HG03558 (cell line): ENCODE data around the gene NTM.
A peak's percentile ranks its signal among the peaks of the same experiment; 100 is the strongest.
"Not testable (repeated sequence)": the region's sequence is repeated elsewhere in the genome, so short reads cannot be mapped to it uniquely, and the experiment has no call there.

ENCODE experiments used
- ATAC-seq: cut with Tn5 transposase; IDR thresholded peaks from one replicate; pipeline ENCODE4 v1.9.1; 2021; ENCODE audit warnings: moderate number of reproducible peaks; ENCODE audit not compliant: unreplicated experiment; ENCODE audit errors: extremely low read depth

The NTM gene

DNA sequence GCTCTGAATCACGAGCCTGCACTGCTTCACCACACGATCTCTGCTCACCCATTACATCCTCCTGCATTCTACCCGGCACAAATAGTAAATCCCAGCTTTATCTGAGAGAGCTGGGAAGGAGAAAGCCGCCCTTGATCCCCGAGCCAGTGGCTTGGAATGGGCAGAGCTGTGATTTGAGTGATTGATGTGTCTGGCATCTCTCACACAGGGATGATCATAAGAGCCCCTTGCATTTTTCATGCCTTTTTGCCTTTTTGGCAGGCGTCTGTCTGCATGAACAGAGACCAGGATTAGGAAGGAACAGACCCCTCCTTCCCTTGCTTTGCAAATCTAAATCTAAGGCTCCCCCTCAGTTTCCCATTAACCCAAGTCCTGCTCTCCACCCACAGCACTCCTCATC, 945.3 kb downstream of the NTM start:
- no peak for ATAC-seq

DNA sequence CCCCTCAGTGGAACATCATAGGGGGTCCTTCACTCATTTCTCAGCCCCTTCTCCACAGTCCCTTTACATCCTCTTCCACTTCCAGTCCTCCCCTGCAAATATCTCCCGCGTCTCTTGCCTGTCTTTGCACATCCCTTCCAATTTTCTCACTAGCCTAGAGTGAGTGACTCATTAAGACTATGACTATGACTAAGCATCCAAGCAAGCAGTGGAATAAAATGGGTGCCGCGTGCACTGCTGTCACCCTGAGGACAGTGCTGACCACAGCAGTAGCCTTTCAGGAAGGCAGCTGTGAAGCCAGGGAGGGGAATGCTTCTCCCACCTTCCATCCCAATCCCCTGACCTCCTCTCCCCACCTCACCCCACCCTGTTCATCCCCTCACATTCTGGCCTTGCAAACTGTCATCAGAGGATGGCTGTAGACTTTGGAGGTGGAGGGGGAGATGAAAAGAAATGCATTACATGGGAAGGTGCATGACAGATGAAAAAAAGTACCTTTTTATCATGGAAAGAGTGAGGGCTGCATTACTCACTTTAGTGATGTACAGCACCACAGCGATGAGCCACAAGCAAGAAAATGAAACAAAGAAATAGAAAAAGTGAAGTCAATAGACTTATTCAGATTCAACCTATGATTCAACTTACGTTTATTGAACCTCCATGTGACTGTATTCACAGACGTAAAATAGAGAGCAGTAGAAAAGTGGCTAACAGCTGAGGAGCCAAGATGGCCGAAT, 948.2 kb downstream of the NTM start:
- no peak for ATAC-seq

DNA sequence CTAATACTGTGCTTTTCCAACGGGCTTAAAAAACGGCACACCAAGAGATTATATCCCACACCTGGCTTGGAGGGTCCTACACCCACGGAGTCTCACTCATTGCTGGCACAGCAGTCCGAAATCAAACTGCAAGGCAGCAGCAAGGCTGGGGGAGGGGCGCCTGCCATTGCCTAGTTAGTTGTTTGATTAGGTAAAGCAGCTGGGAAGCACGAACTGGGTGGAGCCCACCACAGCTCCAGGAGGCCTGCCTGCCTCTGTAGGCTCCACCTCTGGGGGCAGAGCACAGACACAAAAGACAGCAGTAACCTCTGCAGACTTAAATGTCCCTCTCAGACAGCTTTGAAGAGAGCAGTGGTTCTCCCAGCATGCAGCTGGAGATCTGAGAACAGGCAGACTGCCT, 949.0 kb downstream of the NTM start:
- not testable (repeated sequence) for ATAC-seq

DNA sequence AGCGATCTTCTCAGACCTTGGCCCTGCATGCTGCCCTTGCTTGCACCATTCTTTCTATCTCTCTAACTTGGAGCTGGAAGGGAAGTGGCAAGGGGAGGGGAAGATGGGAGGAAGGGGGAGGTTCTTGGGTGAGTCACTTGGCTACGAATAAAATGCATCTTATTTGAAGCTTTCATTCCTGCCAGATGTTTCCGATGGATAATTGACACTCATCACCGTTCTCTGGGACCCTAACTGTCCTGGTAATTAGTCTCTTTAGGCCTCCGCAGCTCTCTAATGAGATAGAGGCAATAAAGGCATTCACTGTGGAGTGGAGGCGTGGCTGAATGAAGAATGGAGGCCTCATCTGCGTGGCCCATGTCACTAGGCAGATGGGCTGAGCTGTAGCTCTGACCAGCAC, 960.1 kb downstream of the NTM start:
- ATAC-seq, result no peak

DNA sequence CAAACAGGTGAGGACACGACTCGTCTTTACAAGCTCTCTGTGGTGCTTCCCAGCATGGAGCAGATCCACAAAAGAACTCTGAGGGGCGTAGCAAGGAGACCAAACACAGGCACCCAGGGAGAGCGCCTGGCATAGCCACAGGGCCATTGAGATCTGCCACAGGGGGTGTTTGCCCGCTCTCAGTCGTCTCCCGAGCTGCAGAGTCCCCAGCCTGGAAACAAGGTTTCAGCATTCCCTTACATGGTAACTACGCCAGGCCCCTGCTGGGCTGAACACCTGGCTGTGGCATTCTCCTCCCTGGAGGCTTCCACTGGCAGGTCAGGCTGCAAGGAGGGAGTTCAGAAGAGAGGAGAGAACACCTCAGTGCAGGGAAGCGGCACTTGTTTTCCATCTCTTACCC, 962.1 kb downstream of the NTM start:
- ATAC-seq, result no peak

DNA sequence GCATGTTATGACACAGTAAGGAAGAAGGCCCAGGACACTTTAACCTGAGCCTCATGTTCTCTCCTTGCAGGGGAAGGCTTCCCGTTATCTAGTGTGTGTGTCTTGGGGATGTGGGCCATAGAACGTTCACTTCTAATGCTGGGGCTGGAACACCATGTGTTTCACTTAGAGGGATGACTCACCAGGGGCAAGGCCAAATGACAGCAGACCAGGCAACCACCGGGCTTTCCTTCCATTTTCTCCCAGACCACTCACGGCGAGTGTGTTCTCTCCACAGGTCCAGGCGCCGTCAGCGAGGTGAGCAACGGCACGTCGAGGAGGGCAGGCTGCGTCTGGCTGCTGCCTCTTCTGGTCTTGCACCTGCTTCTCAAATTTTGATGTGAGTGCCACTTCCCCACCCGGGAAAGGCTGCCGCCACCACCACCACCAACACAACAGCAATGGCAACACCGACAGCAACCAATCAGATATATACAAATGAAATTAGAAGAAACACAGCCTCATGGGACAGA, 964.4 kb downstream of the NTM start:
- no peak for ATAC-seq

DNA sequence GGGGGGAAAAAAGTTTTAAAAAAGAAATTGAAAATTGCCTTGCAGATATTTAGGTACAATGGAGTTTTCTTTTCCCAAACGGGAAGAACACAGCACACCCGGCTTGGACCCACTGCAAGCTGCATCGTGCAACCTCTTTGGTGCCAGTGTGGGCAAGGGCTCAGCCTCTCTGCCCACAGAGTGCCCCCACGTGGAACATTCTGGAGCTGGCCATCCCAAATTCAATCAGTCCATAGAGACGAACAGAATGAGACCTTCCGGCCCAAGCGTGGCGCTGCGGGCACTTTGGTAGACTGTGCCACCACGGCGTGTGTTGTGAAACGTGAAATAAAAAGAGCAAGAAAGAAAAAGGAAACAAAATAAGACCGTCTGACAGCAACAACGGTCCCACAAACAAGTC, 964.9 kb downstream of the NTM start:
- ATAC-seq, result no peak

DNA sequence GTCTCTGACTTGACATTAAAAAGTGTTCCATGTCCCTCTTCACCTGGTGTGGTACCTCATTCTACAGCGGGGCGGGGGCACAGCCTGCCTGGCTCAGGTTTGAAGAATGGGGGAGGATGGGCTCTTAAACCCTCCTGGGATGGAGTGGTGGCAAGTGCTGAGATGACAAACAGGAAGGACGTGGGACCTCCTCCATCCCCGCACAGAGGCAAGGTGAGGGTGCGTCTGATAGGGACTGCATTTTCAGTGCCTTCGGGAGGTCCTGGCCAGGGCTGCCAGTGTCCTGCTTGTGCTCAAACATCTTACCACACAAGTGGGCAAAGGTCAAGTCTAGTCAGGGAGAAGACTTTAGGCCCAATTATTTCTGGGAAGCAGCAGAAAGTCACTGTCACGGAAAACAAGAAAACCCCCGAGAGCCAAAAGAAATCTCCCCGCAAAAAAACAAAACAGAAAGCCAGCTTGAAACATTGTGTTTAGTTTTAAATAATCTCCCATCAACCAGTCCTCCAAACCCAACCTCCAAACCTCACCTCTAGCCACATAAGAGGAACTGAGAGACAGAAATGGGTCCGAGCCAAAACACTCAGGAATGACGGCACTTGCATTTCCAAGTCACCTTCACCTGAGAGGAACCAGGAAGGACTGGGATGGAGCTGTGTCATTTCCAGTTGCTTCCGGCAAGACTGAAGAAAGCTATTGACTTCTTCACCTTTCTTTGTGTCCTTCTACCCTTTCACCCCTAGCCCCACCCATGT, 966.5 kb downstream of the NTM start:
- no peak for ATAC-seq

DNA sequence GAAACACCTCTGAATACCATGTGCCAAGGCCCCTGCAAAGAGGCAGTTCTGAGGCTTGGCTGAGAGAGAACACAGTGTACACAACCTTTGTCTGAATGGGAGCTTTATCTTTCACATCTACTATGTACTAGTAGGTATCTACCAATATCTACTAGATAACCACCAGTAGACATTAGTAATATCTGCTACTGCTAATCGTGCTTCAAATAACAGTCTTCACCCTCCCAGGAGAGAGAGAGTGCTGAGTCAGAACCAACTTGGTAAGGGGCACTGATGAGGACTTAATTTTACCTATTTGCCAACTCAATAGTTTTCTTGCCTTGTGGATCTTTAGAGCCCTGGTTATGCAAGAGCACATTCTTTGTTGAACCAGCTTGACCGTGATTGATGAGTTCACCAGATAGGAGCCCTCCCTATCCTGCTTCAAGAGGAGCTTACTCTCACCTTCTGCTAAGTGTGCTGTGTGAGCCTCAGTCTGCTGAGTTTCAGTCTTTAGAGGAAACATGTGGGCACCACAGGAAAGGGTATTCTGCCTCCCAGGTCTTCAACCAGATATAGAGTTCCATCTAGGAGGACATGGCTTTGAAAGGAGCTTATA, 967.5 kb downstream of the NTM start:
- no peak for ATAC-seq

DNA sequence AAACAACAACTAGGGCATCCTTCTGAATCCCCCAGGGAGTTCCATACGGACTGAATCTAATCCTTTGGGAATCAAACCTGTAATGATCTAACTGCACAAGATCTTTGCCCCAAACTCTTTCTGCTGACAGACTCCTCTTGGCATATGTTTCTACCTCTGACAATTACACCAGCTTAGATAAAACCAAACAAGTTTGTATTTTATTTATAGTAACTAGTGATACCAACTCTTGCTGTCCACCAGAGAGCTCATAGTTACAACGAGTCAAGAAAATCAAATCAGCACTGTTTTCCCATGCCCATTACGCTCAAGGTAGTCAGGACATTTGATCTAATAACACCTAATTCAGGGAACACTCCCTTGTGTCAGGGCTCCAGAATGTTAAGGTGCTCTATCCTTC, 972.0 kb downstream of the NTM start:
- ATAC-seq, result no peak

DNA sequence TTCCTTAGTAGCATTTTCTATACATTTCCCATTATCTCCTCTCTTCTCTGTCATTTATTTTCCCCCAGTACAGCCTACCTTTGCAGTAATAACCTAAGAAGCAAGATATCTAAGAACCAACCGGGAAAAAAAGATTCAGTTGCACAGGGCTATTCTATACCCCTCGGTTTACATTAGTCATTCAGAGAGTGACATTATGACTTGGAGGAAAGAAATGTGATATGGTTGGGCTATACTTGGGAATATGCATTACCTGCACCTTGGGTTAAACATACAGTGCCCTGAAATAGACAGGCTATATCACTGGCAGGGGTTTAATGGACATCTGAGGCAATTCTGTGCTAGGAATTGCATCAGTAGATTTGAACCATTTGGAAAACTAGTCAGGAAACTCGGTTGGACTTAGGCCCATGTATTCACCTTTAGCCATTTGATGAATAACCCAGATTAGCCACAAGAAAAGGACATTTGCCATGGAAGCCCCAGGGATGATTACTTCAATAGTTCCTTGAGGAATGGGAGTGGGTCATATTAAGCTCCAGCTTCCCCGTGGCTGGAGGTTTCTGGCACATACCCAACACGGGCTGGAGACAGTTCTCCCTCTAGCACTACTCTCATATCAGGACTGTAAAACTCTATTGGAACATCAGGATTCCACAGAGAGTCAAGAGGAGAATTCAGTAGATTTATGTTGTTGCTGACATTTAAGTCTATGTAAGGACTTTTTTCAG, 973.2 kb downstream of the NTM start:
- ATAC-seq, result peak; percentile 53

DNA sequence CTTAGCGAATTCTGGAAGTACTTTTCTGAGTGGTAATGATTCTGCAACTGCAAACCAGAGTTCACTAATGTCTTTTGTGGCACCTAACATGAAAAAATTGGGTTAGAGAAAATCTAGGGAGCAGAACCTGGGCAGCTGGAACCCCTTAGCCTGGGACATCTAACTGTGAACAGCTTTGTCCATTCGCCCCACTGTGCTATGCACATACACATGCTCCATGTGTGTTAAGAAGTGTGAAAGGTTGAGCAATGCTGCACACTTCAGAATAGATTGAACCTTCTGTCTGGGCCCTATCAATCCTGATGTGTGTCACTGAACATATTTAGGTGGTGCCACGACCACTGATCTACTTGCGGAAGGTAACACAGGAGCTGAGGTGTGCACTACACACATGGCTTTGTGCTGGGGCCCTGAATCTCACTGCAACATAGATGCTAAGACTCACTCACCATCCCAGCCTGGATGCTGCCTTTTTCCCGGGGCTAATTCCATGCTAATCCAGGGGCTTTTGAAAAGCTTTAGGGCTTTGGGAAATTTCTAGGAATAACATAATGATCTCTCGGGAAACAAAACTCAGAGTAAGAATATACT, 976.2 kb downstream of the NTM start:
- no peak for ATAC-seq

DNA sequence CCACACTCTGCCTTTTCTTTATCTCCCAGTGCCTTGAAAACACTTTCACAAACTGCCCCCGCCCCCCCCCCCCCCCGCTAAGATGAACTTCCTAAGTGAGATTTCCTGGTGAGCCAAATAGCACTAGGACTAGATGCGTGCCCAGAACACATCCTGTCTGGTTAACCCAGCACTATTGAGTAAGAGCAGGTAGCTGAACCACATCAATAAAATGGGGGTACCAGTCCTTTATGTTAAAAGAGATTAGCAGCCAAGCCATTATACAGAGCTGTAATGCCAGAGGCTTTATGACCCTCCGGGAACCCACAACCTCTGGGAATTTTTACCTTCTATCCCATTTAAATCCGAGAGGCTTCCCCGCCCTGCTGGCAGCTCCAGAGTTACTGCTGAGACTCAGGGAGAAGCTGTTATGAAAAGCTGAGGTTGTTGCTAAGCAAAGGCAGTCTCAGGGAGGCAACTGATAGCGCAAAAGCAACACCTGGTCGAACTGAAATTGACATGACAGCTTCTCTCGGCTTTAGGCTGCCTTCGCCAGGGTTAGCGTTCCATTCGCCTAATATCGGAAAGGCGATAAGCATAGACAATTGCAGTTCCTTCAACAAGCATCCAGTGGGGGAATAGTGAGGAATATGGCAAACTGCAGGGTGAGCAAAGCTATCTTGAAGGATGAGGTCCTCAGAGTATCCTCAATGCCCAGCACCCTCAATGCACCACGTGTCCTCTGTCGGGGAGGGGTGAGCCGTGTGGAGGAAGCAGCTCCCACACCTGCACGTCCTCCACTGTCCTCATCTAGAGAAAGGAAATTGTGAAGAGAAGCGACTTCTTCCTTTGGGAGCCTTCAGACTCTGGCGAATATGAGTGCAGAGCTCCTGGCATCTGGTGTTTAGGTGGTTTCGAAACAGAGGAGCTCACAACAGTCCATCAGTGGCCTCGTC, 977.0 kb downstream of the NTM start:
- no peak for ATAC-seq

DNA sequence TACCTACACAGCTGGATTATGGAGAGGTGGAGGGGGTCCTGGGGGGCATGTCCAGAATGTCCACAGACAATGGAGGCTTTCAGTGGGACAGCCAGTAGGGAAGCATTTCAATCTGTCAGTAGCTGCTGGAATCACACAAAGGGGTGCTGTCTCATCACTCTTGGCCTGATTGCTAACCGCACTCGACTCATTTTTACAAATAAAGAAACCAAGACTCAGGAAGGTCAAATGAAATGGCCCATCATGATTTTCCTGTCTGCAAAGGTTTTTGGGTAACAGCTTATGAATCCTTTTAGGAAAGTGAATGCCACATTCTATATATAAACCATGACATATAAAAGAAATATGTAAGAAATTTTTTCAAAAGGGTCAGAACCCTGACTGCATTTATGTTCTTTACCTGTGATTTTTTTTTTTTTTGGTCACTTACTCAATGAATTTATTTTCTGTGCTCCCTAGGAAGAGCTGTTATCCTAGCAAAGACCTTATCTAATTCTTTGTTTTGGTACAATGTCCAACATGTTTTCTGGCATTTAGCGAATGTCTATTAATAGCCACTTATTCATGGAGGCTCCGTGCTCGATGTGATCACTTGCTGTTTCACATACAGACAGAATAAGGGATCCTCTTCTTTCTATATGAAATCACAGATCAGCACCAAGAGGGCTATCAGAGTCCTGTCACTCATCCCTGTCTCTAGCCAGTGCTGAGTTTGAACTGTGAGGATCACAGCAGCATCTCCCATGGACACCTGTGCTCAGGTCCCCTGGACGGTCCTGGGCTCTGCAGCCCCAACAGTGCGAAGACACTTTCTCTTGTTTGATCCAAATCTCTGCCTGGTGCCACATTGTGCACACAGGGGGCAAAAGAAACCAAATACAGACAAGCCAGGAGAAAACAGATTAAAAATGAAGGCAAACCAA, 979.7 kb downstream of the NTM start:
- no peak for ATAC-seq

DNA sequence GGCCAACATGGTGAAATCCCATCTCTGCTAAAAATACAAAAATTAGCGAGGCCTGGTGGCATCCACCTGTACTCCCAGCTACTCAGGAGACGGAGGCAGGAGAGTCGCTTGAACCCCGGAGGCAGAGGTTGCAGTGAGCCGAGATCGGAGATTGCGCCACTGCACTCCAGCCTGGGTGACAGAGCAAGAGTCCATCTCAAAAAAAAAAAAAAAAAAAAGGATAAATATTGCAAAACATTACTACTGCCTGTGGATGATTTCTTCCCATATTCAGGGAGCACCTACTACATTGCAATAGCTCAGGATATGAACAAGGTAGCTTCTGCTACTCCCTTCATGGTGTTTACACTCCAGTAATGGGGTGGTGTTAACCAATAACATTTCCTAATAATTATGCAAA, 980.6 kb downstream of the NTM start:
- ATAC-seq, result no peak

DNA sequence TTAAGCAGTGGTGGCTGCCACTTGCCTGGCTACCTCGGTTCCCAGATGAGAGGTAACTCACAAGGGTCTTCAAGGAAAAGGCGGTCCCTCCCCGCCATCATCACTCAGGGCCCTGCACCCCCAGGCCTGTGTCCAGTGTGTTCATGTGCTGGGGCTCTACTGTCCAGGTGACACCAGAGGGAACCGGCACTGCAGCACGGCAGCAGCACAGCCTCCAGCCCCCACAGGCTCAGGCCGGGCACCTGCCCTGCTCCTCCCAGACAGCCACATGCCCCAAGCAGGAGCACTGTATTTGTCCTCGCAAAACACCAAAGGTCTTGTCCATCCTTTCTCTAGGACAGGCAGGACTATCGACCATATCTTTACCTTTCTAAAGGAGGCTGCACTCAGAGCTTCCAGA, 982.1 kb downstream of the NTM start:
- ATAC-seq, result no peak

DNA sequence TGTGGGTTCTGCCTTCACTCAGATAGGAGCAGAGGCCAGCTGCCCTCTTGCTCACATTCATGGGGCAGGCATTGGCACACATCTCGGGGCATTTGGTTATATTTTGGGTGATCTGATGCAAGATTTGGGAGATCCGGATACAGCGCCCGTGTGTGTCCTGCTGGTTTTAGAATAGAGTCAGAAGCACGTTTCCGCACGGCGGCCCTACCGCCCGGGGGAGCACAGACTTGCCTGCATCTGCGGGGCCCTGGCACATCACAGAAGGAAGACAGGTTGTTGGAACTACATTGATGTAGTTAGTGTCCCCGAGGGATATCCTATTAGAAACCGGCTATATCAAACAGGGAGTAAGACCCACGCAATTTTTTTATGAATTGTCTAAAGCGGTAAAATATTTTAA, 982.8 kb downstream of the NTM start:
- no peak for ATAC-seq
